ENCODE measurements around the gene PTPRN.
"Not testable (repeated sequence)": the region's sequence is repeated elsewhere in the genome, so short reads cannot be mapped to it uniquely, and the experiment has no call there.

PTPRN gene

GRCh38 chr2:219266886-219267285 lies 42.3 kb downstream of the PTPRN start:
- DNase-seq (ENCODE audit: low spot score): no peak

- no peak for DNase-seq (ENCODE audit: low spot score)
Observed at GRCh38 chr2:219266232-219266631, 43.0 kb downstream of the PTPRN start.

GRCh38 chr2:219261024-219261855 lies 48.0 kb downstream of the PTPRN start:
- DNase-seq (ENCODE audit: low spot score): no peak

- not testable (repeated sequence) for DNase-seq (ENCODE audit: low spot score)
Observed at GRCh38 chr2:219258942-219259341, 50.3 kb downstream of the PTPRN start.

GRCh38 chr2:219254590-219255201 lies 54.5 kb downstream of the PTPRN start:
- DNase-seq (ENCODE audit: low spot score): no peak

- peak; percentile 91 for DNase-seq (ENCODE audit: low spot score)
Observed at GRCh38 chr2:219253753-219254589, 55.2 kb downstream of the PTPRN start, which contains the start of gene TUBA4A. Gene TUBA4A, minus strand, starts transcription at chr2:219253918. Its CDS starts 60 bp downstream, at chr2:219253858.

- peak; percentile 28 for DNase-seq (ENCODE audit: low spot score)
Observed at GRCh38 chr2:219252900-219253752, 56.1 kb downstream of the PTPRN start, which contains the start of gene TUBA4B. Gene TUBA4B, plus strand, starts transcription at chr2:219253243. Its CDS starts 165 bp downstream, at chr2:219253408.

- DNase-seq (ENCODE audit: low spot score): no peak
Observed at GRCh38 chr2:219252570-219252899, 56.7 kb downstream of the PTPRN start.

- no peak for DNase-seq (ENCODE audit: low spot score)
Observed at GRCh38 chr2:219252084-219252483, 57.1 kb downstream of the PTPRN start.

GRCh38 chr2:219251656-219252055 lies 57.5 kb downstream of the PTPRN start:
- peak; percentile 37 for DNase-seq (ENCODE audit: low spot score)

GRCh38 chr2:219250049-219250781 lies 59.0 kb downstream of the PTPRN start:
- DNase-seq (ENCODE audit: low spot score): no peak

- DNase-seq (ENCODE audit: low spot score): peak; percentile 58
Observed at GRCh38 chr2:219249203-219249980, 59.8 kb downstream of the PTPRN start.

GRCh38 chr2:219248845-219249202 lies 60.4 kb downstream of the PTPRN start:
- DNase-seq (ENCODE audit: low spot score): no peak

GRCh38 chr2:219247678-219248642 lies 61.2 kb downstream of the PTPRN start:
- no peak for DNase-seq (ENCODE audit: low spot score)

GRCh38 chr2:219246559-219246958 lies 62.6 kb downstream of the PTPRN start:
- no peak for DNase-seq (ENCODE audit: low spot score)

GRCh38 chr2:219245899-219246230 lies 63.3 kb downstream of the PTPRN start:
- peak; percentile 23 for DNase-seq (ENCODE audit: low spot score)

GRCh38 chr2:219245148-219245898 lies 63.9 kb downstream of the PTPRN start, which contains the start of the genes GLB1L and STK16:
Gene GLB1L, minus strand, starts transcription at chr2:219245444. Its CDS starts 1,871 bp downstream, at chr2:219243573.
Gene STK16, plus strand, starts transcription at chr2:219245479. Its CDS starts 521 bp downstream, at chr2:219246000.
- DNase-seq (ENCODE audit: low spot score): peak; percentile 98

- no peak for DNase-seq (ENCODE audit: low spot score)
Observed at GRCh38 chr2:219244789-219245147, 64.4 kb downstream of the PTPRN start.

Data from hepatic stellate cell (primary cell).